Neutrophil (primary cell): Measurements from ENCODE around the gene NSD1.

Source experiments
- H3K27ac ChIP-seq: fragments of 200-600 bp; sonication (generic); 2 replicates; pipeline ENCODE4 v1.5.1; 2016; ENCODE audit warnings: mild to moderate bottlenecking, moderate library complexity
- H3K27me3 ChIP-seq: fragments of 200-600 bp; sonication (generic); 2 replicates; pipeline ENCODE4 v1.6.0; 2016; ENCODE audit warnings: mild to moderate bottlenecking
- H3K36me3 ChIP-seq: fragments of 200-600 bp; sonication (generic); 2 replicates; pipeline ENCODE4 v1.5.1; 2017
- H3K4me1 ChIP-seq, 2 experiments: fragments of 200-600 bp in 1 of 2; sonication (generic) in 1 of 2; 1 replicate in 1 of 2; 2 replicates in 1 of 2; pipeline versions ENCODE4 v1.5.1 to v1.6.1; 2013 to 2016; ENCODE audit warnings: low read depth in 1 of 2, low read length in 1 of 2, mild to moderate bottlenecking in 1 of 2, moderate library complexity in 1 of 2; ENCODE audit not compliant: control insufficient read depth in 1 of 2, insufficient read depth in 1 of 2
- H3K4me3 ChIP-seq, 2 experiments: fragments of 200-600 bp in 1 of 2; sonication (generic) in 1 of 2; 1 replicate in 1 of 2; 2 replicates in 1 of 2; pipeline ENCODE4 v1.5.1; 2013 to 2016; ENCODE audit warnings: low read depth in 1 of 2, low read length in 1 of 2, mild to moderate bottlenecking in 1 of 2, moderate library complexity in 1 of 2
- H3K9me3 ChIP-seq: fragments of 200-600 bp; sonication (generic); 2 replicates; pipeline ENCODE4 v1.5.1; 2016
- CTCF ChIP-seq: fragments of 200-600 bp; sonication (generic); IDR thresholded peaks from 2 replicates; pipeline ENCODE4 v1.5.1; 2016; ENCODE audit warnings: antibody characterized with exemption

The NSD1 gene

GRCh38 chr5:177332031-177332895 lies 198.7 kb downstream of the NSD1 start:
- Histone ChIP-seq H3K27me3 (no peaks in the 10 kb centered on the region), H3K4me1 (peaks cover 16 to 28% of the 10 kb centered on the region in 2 experiments), H3K4me3 (no peak overlapping the region), H3K36me3 (peaks cover 85% of the 10 kb centered on the region), H3K27ac (no peak overlapping the region), H3K9me3 (no peaks in the 10 kb centered on the region)
- TF ChIP-seq CTCF, result no peak

GRCh38 chr5:177332896-177333260 lies 199.3 kb downstream of the NSD1 start:
- H3K27ac ChIP-seq, result no peak overlapping the region

GRCh38 chr5:177333420-177334154 lies 200.0 kb downstream of the NSD1 start:
- H3K4me3 ChIP-seq, result no peak overlapping the region
- H3K9me3 ChIP-seq, result no peaks in the 10 kb centered on the region
- peaks cover 29 to 38% of the 10 kb centered on the region in 2 experiments for H3K4me1 ChIP-seq
- H3K36me3 ChIP-seq, result peaks cover 87% of the 10 kb centered on the region
- TF ChIP-seq CTCF, result no peak
- H3K27me3 ChIP-seq, result no peaks in the 10 kb centered on the region
- H3K27ac ChIP-seq, result no peak overlapping the region

More at GRCh38 chr5:177332896-177333260, 199.3 kb downstream of the NSD1 start:
- Histone ChIP-seq H3K36me3 (peaks cover 90% of the 10 kb centered on the region), H3K4me3 (no peak overlapping the region), H3K27me3 (no peaks in the 10 kb centered on the region), H3K9me3 (no peaks in the 10 kb centered on the region), H3K4me1 (peaks cover 22 to 34% of the 10 kb centered on the region in 2 experiments)
- no peak for TF ChIP-seq CTCF

- Histone ChIP-seq H3K9me3 (no peaks in the 10 kb centered on the region), H3K27me3 (no peaks in the 10 kb centered on the region), H3K27ac (no peak overlapping the region), H3K36me3 (peaks cover 82% of the 10 kb centered on the region), H3K4me3 (no peak overlapping the region), H3K4me1 (peaks cover 35 to 44% of the 10 kb centered on the region in 2 experiments)
- no peak for TF ChIP-seq CTCF
These were observed 200.6 kb downstream of the NSD1 start for GRCh38 chr5:177334155-177334551.

GRCh38 chr5:177334781-177335700 lies 201.5 kb downstream of the NSD1 start:
- TF ChIP-seq CTCF, result no peak
- no peak overlapping the region for H3K4me3 ChIP-seq
- peaks cover 44 to 53% of the 10 kb centered on the region in 2 experiments for H3K4me1 ChIP-seq
- no peaks in the 10 kb centered on the region for H3K27me3 ChIP-seq
- peaks cover 78% of the 10 kb centered on the region for H3K36me3 ChIP-seq
- H3K9me3 ChIP-seq, result no peaks in the 10 kb centered on the region
- no peak overlapping the region for H3K27ac ChIP-seq
